Inferior parietal cortex (tissue), 1 donor: Measurements from ENCODE around the gene PRUNE1.

Source experiments
- DNase-seq: peaks from one replicate; pipeline ENCODE4 v3.0.0-alpha.2; 2016; ENCODE audit errors: extremely low spot score

PRUNE1 gene

DNA sequence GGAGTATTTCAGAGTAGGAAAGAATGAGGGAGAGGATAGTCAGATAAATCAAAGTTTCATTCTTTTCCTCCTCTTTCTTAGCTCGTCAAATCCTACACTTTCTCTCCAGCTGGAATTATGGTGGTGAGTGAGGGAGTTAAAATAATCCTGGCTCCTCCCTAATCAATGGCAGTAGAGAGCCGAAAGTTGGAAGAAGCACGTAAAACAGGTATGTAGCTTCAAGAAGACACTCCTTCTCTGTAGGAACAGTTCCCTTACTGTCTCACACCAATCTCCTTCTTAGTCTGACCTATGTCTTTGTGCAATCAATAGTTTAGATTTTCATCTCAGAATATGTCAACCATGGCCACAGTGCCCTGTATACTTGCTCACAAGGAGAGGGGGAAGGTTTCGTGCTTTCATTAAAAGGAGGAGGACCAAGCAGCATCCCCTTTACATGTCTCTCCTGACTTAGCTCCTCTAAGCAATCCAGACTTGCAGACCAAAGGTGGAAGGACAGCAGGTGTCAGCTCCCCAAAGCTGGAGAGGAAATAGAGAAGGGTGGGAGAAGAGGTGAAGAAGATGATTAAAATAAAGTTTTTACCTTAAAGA lies 2.4 kb upstream of the PRUNE1 start:
- DNase-seq, result peak; percentile 32

GRCh38 chr1:151006327-151007052 lies 1.8 kb upstream of the PRUNE1 start, which contains the start of gene MINDY1:
TSS of gene MINDY1 (minus strand) at chr1:151006902. CDS start at chr1:151002617, 4,285 bp downstream.
- peak; percentile 87 for DNase-seq

DNA sequence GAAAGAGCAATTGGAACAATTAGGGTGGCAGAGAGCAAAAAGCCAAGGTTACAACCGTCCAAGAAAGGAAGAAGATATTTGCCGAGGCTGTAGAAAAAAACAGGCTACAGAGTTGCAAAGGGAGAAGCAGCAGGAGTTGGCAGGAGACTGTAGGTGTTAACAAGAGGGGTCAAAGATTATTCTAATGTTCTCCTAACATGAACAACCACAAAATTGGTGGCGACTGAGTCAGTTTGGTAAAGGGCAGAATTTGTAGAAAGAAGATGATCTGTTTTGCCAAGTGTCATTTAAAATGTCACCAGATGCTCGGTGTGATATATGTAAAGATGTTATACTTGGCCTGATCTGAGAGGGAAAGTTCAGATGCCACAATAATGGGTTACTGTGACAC lies 401 bp upstream of the PRUNE1 start:
- DNase-seq, result no peak

DNA sequence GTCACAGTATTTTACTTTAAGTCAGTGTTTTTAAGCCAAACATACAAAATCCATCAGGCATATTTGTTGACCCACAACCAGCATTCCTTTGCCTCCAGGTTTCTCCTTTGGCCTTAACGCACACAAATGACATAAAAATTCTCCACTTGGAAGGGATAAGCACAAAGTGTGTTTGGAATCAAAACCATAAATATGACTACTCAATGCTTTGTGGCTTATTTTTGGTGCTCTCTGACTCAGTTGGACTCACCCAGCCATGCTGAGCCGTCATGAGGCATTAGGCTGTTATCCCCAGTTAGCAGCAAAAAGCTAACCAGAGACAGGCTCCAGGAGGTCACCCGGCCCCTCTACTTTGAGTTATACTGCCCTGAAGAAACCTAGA lies 948 bp downstream of the PRUNE1 start:
- no peak for DNase-seq

- no peak for DNase-seq
Measured at GRCh38 chr1:151009674-151010345, 1.6 kb downstream of the PRUNE1 start.

DNA sequence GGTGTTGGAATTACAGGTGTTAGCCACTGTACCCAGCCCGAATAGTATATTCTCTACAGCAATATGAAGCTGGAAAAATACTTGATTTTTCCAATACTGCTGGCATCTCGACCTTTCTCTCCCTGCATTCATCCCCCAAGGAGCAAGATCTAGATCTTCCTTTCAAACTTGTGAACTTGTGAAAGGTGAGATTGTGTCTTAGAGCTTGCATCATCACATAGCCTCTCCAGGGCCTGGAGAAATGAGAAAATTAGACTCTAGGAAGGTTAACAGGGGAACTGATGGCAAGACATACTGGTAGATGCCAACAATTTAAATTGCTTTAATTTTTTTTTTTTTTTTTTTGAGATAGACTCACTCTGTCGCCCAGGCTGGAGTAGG lies 2.1 kb downstream of the PRUNE1 start:
- no peak for DNase-seq

- no peak for DNase-seq
Measured at GRCh38 chr1:151011154-151011850, 3.1 kb downstream of the PRUNE1 start.

DNA sequence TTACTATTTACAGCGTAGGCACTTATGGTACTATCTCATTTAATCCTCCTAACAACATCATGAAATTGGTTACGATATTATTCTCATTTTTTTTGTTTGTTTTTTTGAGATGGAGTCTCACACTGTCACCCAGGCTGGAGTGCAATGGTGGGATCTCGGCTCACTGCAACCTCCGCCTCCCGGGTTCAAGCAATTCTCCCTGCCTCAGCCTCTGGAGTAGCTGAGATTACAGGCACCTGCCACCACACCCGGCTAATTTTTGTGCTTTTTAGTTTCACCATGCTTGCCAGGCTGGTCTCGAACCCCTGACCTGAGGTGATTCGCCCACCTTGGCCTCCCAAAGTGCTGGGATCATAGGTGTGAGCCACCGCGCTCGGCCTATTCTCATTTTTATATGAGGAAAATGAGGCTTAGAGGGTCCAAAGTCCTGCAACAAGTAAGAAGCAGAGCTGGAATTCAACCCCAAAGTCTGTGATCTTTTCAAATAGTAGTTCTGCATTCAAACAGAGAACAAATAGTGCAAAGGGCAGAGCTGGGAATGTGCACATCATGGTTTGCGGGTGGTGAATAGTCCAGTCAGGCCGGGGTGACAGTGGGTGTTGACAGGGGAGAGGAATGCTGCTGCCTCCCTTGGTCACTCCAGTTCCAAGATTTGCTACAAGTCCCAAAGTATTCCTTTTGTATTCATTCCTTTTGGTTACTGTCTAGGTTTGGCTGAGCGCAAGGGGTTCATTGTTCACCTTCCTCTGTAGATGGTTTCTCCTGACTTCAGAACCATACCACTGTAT lies 4.6 kb downstream of the PRUNE1 start:
- DNase-seq, result no peak

DNA sequence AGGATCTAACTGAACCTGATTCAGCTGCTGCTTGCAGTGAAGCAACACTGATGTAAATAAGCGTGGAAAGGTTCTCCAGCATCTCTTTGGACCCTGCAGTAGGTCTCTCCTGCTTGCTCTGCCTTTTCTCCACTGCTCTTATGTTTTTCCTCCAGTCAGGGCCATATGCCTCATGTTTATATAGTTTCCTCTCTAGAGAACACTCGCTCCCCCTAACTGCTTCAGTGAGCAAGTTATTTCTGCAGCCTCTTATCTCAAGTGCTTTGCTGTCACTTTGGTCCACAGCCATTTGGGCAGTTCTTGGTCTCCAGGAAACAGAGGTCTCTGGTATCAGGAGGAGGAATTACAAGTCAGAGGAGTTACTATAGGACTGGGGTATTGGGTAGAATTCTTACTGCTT lies 5.3 kb downstream of the PRUNE1 start:
- DNase-seq, result no peak

- peak; percentile 83 for DNase-seq
Measured at GRCh38 chr1:151024540-151025146, 16.4 kb downstream of the PRUNE1 start.

- no peak for DNase-seq
Measured at GRCh38 chr1:151026460-151026859, 18.2 kb downstream of the PRUNE1 start.

GRCh38 chr1:151032164-151032563 lies 23.9 kb downstream of the PRUNE1 start:
- DNase-seq, result no peak

- DNase-seq, result no peak
Measured at GRCh38 chr1:151035167-151035566, 26.9 kb downstream of the PRUNE1 start.

GRCh38 chr1:151036356-151036755 lies 28.1 kb downstream of the PRUNE1 start, which contains the start of gene BNIPL:
TSS of gene BNIPL (plus strand) at chr1:151036586. CDS start at chr1:151036726, 140 bp downstream.
- no peak for DNase-seq

GRCh38 chr1:151037032-151037431 lies 28.8 kb downstream of the PRUNE1 start:
- no peak for DNase-seq

GRCh38 chr1:151039521-151039920 lies 31.3 kb downstream of the PRUNE1 start:
- no peak for DNase-seq

GRCh38 chr1:151043163-151043562 lies 34.9 kb downstream of the PRUNE1 start:
- no peak for DNase-seq

DNA sequence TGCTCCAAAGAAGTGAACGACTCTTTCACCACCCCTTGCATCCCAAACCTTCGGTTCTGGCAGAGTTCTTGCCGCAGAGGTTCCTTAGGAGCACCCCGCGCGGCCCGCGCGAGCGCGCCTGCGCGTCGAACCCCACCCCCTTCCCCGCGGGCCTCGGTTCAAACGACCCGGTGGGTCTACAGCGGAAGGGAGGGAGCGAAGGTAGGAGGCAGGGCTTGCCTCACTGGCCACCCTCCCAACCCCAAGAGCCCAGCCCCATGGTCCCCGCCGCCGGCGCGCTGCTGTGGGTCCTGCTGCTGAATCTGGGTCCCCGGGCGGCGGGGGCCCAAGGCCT lies 39.3 kb downstream of the PRUNE1 start, which contains the start of gene C1orf56:
Gene C1orf56, plus strand, starts transcription at position 161 of the 334 bp plus-strand sequence. Its CDS starts 97 bp downstream, at position 258.
- peak; percentile 77 for DNase-seq

GRCh38 chr1:151047925-151048644 lies 39.8 kb downstream of the PRUNE1 start:
- DNase-seq, result no peak

- no peak for DNase-seq
Measured at GRCh38 chr1:151048645-151049032, 40.4 kb downstream of the PRUNE1 start.
